Activated T-helper 1 cell treated with anti-CD3 and anti-CD28 coated beads, Interleukin-12 subunit alpha, Interleukin-12 subunit beta, Interleukin-2, Interleukin-4 antibody, amounts not matched to agents 30 ng/mL and 10 ng/mL and 1 ng/mL, durations not matched to agents 14 hours and 24 hours and 36 hours (primary cell): ENCODE results near the gene PRAMEF15. TPM values are rescaled to one million over a fixed set of nuclear protein-coding genes. Genes with fewer than 3 reads are reported as not detected.
"Not testable (repeated sequence)": the region's sequence is repeated elsewhere in the genome, so short reads cannot be mapped to it uniquely, and the experiment has no call there.

Experiments
- DNase-seq: peaks from one replicate; pipeline ENCODE4 v3.0.0; 2021; ENCODE audit warnings: low spot score
- H3K27ac Mint-ChIP-seq: one replicate; pipeline ENCODE4 v1.8.0; 2021; ENCODE audit warnings: mild to moderate bottlenecking, mixed read lengths
- H3K27me3 Mint-ChIP-seq: one replicate; pipeline ENCODE4 v1.8.0; 2022; ENCODE audit warnings: mild to moderate bottlenecking, moderate library complexity, mixed read lengths; ENCODE audit not compliant: insufficient read depth
- H3K36me3 Mint-ChIP-seq: one replicate; pipeline ENCODE4 v1.8.0; 2021; ENCODE audit warnings: low read depth, mixed read lengths
- H3K4me1 Mint-ChIP-seq: one replicate; pipeline ENCODE4 v1.8.0; 2021; ENCODE audit warnings: low read depth, mixed read lengths
- H3K4me3 Mint-ChIP-seq: one replicate; pipeline ENCODE4 v1.8.0; 2021; ENCODE audit warnings: mild to moderate bottlenecking, moderate library complexity, mixed read lengths
- H3K9me3 Mint-ChIP-seq: one replicate; pipeline ENCODE4 v1.8.0; 2021; ENCODE audit warnings: mixed read lengths
- intact Hi-C: fragments of 100-400 bp; cut with micrococcal nuclease; formaldehyde crosslinking; loops from one replicate; pipeline ENCODE4 v1.15.1; 2024
- total RNA-seq: library from RNA; stranded (reverse); gene quantifications from 2 replicates; pipeline ENCODE4 v1.2.3, GENCODE V29; 2022

PRAMEF15 gene
- total RNA-seq, 1 donor from 2014 or later: not detected

DNA sequence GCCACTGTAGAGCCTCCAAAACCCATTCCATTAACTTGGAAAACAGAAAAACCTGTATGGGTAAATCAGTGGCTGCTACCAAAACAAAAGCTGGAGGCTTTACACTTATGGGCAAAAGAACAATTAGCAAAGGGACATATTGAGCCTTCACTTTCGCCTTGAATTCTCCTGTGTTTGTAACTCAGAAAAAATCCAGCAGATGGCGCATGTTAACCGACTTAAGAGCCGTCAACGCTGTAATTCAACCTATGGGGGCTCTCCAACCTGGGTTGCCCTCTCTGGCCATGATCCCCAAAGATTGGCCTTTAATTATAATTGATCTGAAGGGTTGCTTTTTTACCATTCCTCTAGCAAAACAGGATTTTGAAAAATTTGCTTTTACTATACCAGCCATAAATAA, 41.4 kb downstream of the PRAMEF15 start:
- H3K27ac Mint-ChIP-seq, H3K36me3 Mint-ChIP-seq, H3K9me3 Mint-ChIP-seq, DNase-seq, H3K27me3 Mint-ChIP-seq, intact Hi-C loops, H3K4me1 Mint-ChIP-seq, H3K4me3 Mint-ChIP-seq: not testable (repeated sequence)

DNA sequence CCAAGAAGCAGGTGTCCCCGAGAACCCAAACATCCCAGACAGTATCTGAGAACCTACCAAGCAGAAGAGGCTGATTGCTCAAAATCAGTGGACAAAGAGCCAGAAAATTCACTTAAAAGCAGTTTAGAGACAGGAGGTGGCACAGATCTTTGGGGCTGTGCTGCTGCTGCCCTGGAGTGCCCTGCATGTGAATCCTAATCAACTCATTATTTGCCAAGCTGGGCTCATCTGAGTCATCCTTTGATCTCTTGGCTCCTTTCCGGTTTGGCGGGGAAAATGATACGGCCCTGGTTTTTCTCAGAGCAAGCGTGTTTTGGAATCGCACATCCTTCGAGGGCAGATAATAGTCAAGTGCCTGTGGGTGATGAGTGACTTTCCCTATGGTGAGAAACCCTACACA, 47.0 kb downstream of the PRAMEF15 start:
- H3K4me3 Mint-ChIP-seq, H3K27me3 Mint-ChIP-seq, H3K4me1 Mint-ChIP-seq, H3K36me3 Mint-ChIP-seq, intact Hi-C loops, H3K9me3 Mint-ChIP-seq, H3K27ac Mint-ChIP-seq, DNase-seq: not testable (repeated sequence)

DNA sequence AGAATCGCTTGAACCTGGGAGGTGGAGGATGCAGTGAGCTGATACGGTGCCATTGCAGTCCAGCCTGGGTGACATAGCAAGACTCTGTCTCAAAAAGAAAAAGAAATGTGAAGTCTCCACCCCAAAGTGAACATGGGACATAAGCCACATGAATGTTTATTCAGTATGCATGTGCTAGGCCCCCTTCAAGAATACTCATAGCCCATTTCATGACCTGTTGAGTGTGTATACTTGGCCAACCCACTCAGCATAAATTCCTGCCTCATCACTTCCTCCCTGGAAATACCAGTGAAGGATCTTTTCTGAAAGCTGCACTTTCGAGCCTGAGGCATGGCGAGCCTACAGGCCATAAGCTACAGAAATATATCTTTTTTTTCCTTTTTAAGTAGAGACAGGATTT, 49.5 kb downstream of the PRAMEF15 start:
- H3K9me3 Mint-ChIP-seq, DNase-seq, H3K4me3 Mint-ChIP-seq, H3K36me3 Mint-ChIP-seq, H3K27ac Mint-ChIP-seq, H3K4me1 Mint-ChIP-seq, intact Hi-C loops, H3K27me3 Mint-ChIP-seq: not testable (repeated sequence)

DNA sequence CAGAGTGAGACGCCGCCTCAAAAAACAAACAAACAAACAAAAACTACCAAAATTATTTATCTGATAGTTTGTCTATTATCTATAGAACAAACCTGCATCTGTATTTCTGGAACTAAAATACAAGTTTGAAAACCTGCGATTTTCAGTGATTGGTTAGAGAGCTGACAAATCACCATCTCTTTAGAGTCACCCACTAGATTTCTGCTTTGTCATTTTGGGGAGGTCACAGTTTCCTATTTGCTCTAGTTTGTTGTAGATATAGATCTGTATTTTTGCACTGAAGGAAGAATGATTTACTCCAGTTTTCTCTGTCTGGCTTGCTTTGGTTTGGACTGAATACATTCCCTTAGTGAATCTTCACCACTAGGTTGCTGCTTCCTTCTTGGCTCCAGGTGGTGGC, 51.2 kb downstream of the PRAMEF15 start:
- H3K36me3 Mint-ChIP-seq, H3K9me3 Mint-ChIP-seq, DNase-seq, H3K27ac Mint-ChIP-seq, H3K4me1 Mint-ChIP-seq, H3K27me3 Mint-ChIP-seq, H3K4me3 Mint-ChIP-seq, intact Hi-C loops: not testable (repeated sequence)

DNA sequence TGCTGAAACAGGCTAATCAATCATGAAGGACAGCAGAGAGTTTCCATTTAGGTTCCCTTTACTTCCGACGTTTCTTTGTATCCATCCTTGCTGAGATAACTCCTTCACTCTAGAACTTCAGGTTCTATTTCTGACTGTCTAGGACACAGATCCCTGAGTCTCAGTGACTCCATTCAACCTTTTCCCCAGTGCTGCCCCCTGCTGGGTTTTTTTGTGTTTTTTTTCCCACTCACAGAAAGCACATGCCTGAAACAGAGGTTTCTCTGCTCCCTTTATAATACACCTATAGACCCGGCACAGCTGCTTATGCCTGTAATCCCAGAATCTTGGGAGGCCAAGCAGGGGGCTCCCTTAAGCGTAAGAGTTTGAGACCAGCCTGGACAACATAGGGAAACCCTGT, 53.2 kb downstream of the PRAMEF15 start:
- H3K27me3 Mint-ChIP-seq, H3K4me1 Mint-ChIP-seq, H3K27ac Mint-ChIP-seq, DNase-seq, intact Hi-C loops, H3K36me3 Mint-ChIP-seq, H3K4me3 Mint-ChIP-seq, H3K9me3 Mint-ChIP-seq: not testable (repeated sequence)

Other genes with a start within 250 kb of the PRAMEF15 start
- not detected in 2 replicates for gene PRAMEF25, start 244.8 kb upstream of the PRAMEF15 start, total RNA-seq
- not detected in 2 replicates for gene HNRNPCL2, start 198.7 kb upstream of the PRAMEF15 start, total RNA-seq
- gene PRAMEF26, start 159.6 kb upstream of the PRAMEF15 start, total RNA-seq: not detected in 2 replicates
- gene HNRNPCL4, start 149.9 kb upstream of the PRAMEF15 start, total RNA-seq: not detected in 2 replicates
- not detected in 2 replicates for gene PRAMEF9, start 143.7 kb upstream of the PRAMEF15 start, total RNA-seq
- not detected in 2 replicates for gene PRAMEF13, start 114.2 kb upstream of the PRAMEF15 start, total RNA-seq
- not detected in 2 replicates for gene PRAMEF18, start 89.4 kb upstream of the PRAMEF15 start, total RNA-seq
- gene PRAMEF5, start 61.4 kb upstream of the PRAMEF15 start, total RNA-seq: not detected in 2 replicates
- gene PRAMEF8, start 30.4 kb upstream of the PRAMEF15 start, total RNA-seq: not detected in 2 replicates
- gene PRAMEF33, start 12.0 kb upstream of the PRAMEF15 start, total RNA-seq: not detected in 2 replicates
- gene PRAMEF14, start 31.6 kb downstream of the PRAMEF15 start, total RNA-seq: not detected in 2 replicates
- not detected in 2 replicates for gene PRAMEF19, start 56.4 kb downstream of the PRAMEF15 start, total RNA-seq
- not detected in 2 replicates for gene PRAMEF17, start 74.1 kb downstream of the PRAMEF15 start, total RNA-seq
- not detected in 2 replicates for gene PRAMEF20, start 94.9 kb downstream of the PRAMEF15 start, total RNA-seq
- gene LRRC38, start 198.4 kb downstream of the PRAMEF15 start, total RNA-seq: not detected in 2 replicates